Measurements from ENCODE around the gene PDLIM4.
A peak's percentile ranks its signal among the peaks of the same experiment; 100 is the strongest.

Gene PDLIM4

GRCh38 chr5:132225165-132226032, 32.1 kb upstream of the PDLIM4 start:
- H3K27me3 ChIP-seq (ENCODE audit: insufficient read depth, poor library complexity, severe bottlenecking), result no peaks in the 10 kb centered on the region
- H3K4me3 ChIP-seq (replicated peaks; ENCODE audit: insufficient read depth, low read length), result no peak overlapping the region
- no peak for TF ChIP-seq SPI1 (IDR thresholded peaks at IDR 0.05; ENCODE audit: borderline replicate concordance, low read depth)
- no peak for TF ChIP-seq POLR2AphosphoS5 (IDR thresholded peaks at IDR 0.05; ENCODE audit: low read depth)
- no peak for TF ChIP-seq CTCF (IDR thresholded peaks at IDR 0.05; ENCODE audit: insufficient read depth, low read length)
- no peak for TF ChIP-seq REST (IDR thresholded peaks at IDR 0.05; ENCODE audit: insufficient replicate concordance, low read depth)
- TF ChIP-seq GABPA (IDR thresholded peaks at IDR 0.05; ENCODE audit: low read depth), result no peak
- no peak overlapping the region for H3K27ac ChIP-seq (replicated peaks)
- no peak for DNase-seq (ENCODE audit: low read depth in 1 of 2, low spot score in 1 of 2)

- Histone ChIP-seq H3K27me3 (ENCODE audit: insufficient read depth, poor library complexity, severe bottlenecking) (no peaks in the 10 kb centered on the region), H3K27ac (replicated peaks) (no peak overlapping the region), H3K4me3 (replicated peaks; ENCODE audit: insufficient read depth, low read length) (no peak overlapping the region)
- no peak for DNase-seq (ENCODE audit: low read depth in 1 of 2, low spot score in 1 of 2)
- TF ChIP-seq REST (IDR thresholded peaks at IDR 0.05; ENCODE audit: insufficient replicate concordance, low read depth), result no peak
- TF ChIP-seq SPI1 (IDR thresholded peaks at IDR 0.05; ENCODE audit: borderline replicate concordance, low read depth), result no peak
- TF ChIP-seq POLR2AphosphoS5 (IDR thresholded peaks at IDR 0.05; ENCODE audit: low read depth), result no peak
- TF ChIP-seq CTCF (IDR thresholded peaks at IDR 0.05; ENCODE audit: insufficient read depth, low read length), result no peak
- no peak for TF ChIP-seq GABPA (IDR thresholded peaks at IDR 0.05; ENCODE audit: low read depth)
Observed at GRCh38 chr5:132226516-132227234, 30.8 kb upstream of the PDLIM4 start.

GRCh38 chr5:132227235-132227484, 30.3 kb upstream of the PDLIM4 start:
- H3K4me3 ChIP-seq (replicated peaks; ENCODE audit: insufficient read depth, low read length), result peak overlapping the region; percentile 48
- H3K27ac ChIP-seq (replicated peaks), result no peak overlapping the region
- H3K27me3 ChIP-seq (ENCODE audit: insufficient read depth, poor library complexity, severe bottlenecking), result no peaks in the 10 kb centered on the region
- no peak for TF ChIP-seq GABPA (IDR thresholded peaks at IDR 0.05; ENCODE audit: low read depth)
- no peak for TF ChIP-seq POLR2AphosphoS5 (IDR thresholded peaks at IDR 0.05; ENCODE audit: low read depth)
- no peak for TF ChIP-seq CTCF (IDR thresholded peaks at IDR 0.05; ENCODE audit: insufficient read depth, low read length)
- no peak for TF ChIP-seq REST (IDR thresholded peaks at IDR 0.05; ENCODE audit: insufficient replicate concordance, low read depth)
- no peak for TF ChIP-seq SPI1 (IDR thresholded peaks at IDR 0.05; ENCODE audit: borderline replicate concordance, low read depth)
- DNase-seq (ENCODE audit: low read depth in 1 of 2, low spot score in 1 of 2), result no peak
